CD4-positive, alpha-beta T cell (primary cell): ENCODE results near the gene ABCB11. TPM values are rescaled to one million over a fixed set of nuclear protein-coding genes. Genes with fewer than 3 reads are reported as not detected.

Experiments used
- ATAC-seq: fragments of 200-7000 bp; cut with Tn5 transposase; one replicate; pipeline ENCODE4 v1.10.0; 2022; ENCODE audit warnings: mild to moderate bottlenecking; ENCODE audit not compliant: poor library complexity
- CTCF ChIA-PET: fragments of 350-600 bp; sonication (Branson Sonifier 250); formaldehyde crosslinking; loops from one replicate; lab custom pipeline; 2021; ENCODE audit warnings: antibody characterized with exemption, inconsistent platforms; lab: Charles Lee
- POLR2A ChIA-PET: fragments of 350-600 bp; sonication (Branson Sonifier 250); formaldehyde crosslinking; loops from one replicate; lab custom pipeline; 2021; ENCODE audit warnings: antibody characterized with exemption, inconsistent platforms; lab: Charles Lee
- DNase-seq, 14 experiments: peaks; one replicate each; pipeline ENCODE4 v3.0.0-alpha.2; 2013 to 2020; ENCODE audit warnings: mixed read lengths in 2 of 14
- H3K27ac ChIP-seq, 2 donors: one replicate each; pipeline versions ENCODE4 v1.5.1 to v1.7.0; 2013; ENCODE audit warnings: low read length in 2 of 2, low read depth in 1 of 2, mild to moderate bottlenecking in 1 of 2
- H3K27me3 ChIP-seq, 2 experiments: 1 replicate in 1 of 2; 2 replicates in 1 of 2; pipeline versions ENCODE4 v1.6.1 to v1.7.0; 2013; ENCODE audit warnings: low read length in 2 of 2, control low read depth in 1 of 2, mild to moderate bottlenecking in 1 of 2, moderate library complexity in 1 of 2; ENCODE audit not compliant: insufficient read depth in 2 of 2, control insufficient read depth in 1 of 2
- H3K36me3 ChIP-seq: one replicate; pipeline ENCODE4 v1.6.1; 2013; ENCODE audit warnings: low read length, control low read depth; ENCODE audit not compliant: insufficient read depth
- H3K4me1 ChIP-seq: one replicate; pipeline ENCODE4 v1.6.1; 2013; ENCODE audit warnings: low read length, control low read depth; ENCODE audit not compliant: insufficient read depth
- H3K4me3 ChIP-seq: one replicate; pipeline ENCODE4 v1.5.1; 2013; ENCODE audit warnings: mild to moderate bottlenecking, low read length, moderate library complexity
- H3K9me3 ChIP-seq, 2 experiments: 1 replicate in 1 of 2; 2 replicates in 1 of 2; pipeline versions ENCODE4 v1.6.1 to v1.7.0; 2013; ENCODE audit warnings: low read length in 2 of 2, mild to moderate bottlenecking in 2 of 2, control low read depth in 1 of 2, moderate library complexity in 1 of 2; ENCODE audit not compliant: control insufficient read depth in 1 of 2, insufficient read depth in 1 of 2
- H3K27ac Mint-ChIP-seq: one replicate; pipeline ENCODE4 v1.8.0; 2020; ENCODE audit warnings: mixed read lengths
- H3K27me3 Mint-ChIP-seq: one replicate; pipeline ENCODE4 v1.8.0; 2021; ENCODE audit warnings: mixed read lengths
- H3K36me3 Mint-ChIP-seq: one replicate; pipeline ENCODE4 v1.8.0; 2021; ENCODE audit warnings: low read depth, mixed read lengths
- H3K4me1 Mint-ChIP-seq: one replicate; pipeline ENCODE4 v1.8.0; 2021; ENCODE audit warnings: low read depth, mixed read lengths
- H3K4me3 Mint-ChIP-seq: one replicate; pipeline ENCODE4 v1.8.0; 2020; ENCODE audit warnings: mild to moderate bottlenecking, mixed read lengths
- H3K9me3 Mint-ChIP-seq: one replicate; pipeline ENCODE4 v1.8.0; 2020; ENCODE audit warnings: mixed read lengths
- CTCF ChIP-seq: fragments of 200-600 bp; IDR thresholded peaks from one replicate; pipeline ENCODE4 v1.8.0; 2022; ENCODE audit warnings: antibody characterized with exemption, mild to moderate bottlenecking
- intact Hi-C, 2 experiments: fragments of 100-400 bp; cut with DNase I in 1 of 2; cut with micrococcal nuclease in 1 of 2; formaldehyde crosslinking; loops; one replicate each; pipeline versions ENCODE4 v1.15.1 to v1.9.0; 2023 to 2025; cut with DNase I, micrococcal nuclease
- total RNA-seq, 174 experiments: library from RNA in 2 of 174; stranded (reverse) in 2 of 174; gene quantifications; one replicate each; pipeline ENCODE4 v1.2.3 and lab custom pipeline; 2021 to 2026

ABCB11 gene
- total RNA-seq, 2 experiments from 2014 or later: not detected

GRCh38 chr2:169023161-169023560 is 8.0 kb downstream of the ABCB11 start:
- H3K4me3 ChIP-seq: no peak overlapping the region
- ATAC-seq (no peak), DNase-seq (no peak)
- peaks cover 0 to 5% of the 10 kb centered on the region in 2 experiments for H3K27me3 ChIP-seq
- Mint-ChIP-seq H3K27me3 (no peaks in the 10 kb centered on the region), H3K27ac (no peak overlapping the region), H3K4me1 (peaks cover 11% of the 10 kb centered on the region), H3K9me3 (no peaks in the 10 kb centered on the region), H3K4me3 (no peak overlapping the region), H3K36me3 (no peaks in the 10 kb centered on the region)
- no peaks in the 10 kb centered on the region for H3K36me3 ChIP-seq
- ChIA-PET CTCF (no interaction called here), POLR2A (no interaction called here)
- H3K27ac ChIP-seq: no peak overlapping the region
- intact Hi-C loops: no loop called here
- H3K4me1 ChIP-seq: peaks cover 2% of the 10 kb centered on the region
- no peaks in the 10 kb centered on the region for H3K9me3 ChIP-seq
- TF ChIP-seq CTCF: no peak

GRCh38 chr2:169018390-169018789 is 12.7 kb downstream of the ABCB11 start:
- H3K27me3 ChIP-seq: peaks cover 0 to 5% of the 10 kb centered on the region in 2 experiments
- no peak for TF ChIP-seq CTCF
- H3K9me3 ChIP-seq: no peaks in the 10 kb centered on the region
- ChIA-PET CTCF (no interaction called here), POLR2A (no interaction called here)
- Mint-ChIP-seq H3K36me3 (no peaks in the 10 kb centered on the region), H3K27me3 (no peaks in the 10 kb centered on the region), H3K4me3 (no peak overlapping the region), H3K9me3 (no peaks in the 10 kb centered on the region), H3K4me1 (no peaks in the 10 kb centered on the region), H3K27ac (no peak overlapping the region)
- ATAC-seq (no peak), DNase-seq (no peak)
- H3K27ac ChIP-seq: no peak overlapping the region
- no peak overlapping the region for H3K4me3 ChIP-seq
- no peaks in the 10 kb centered on the region for H3K4me1 ChIP-seq
- no peaks in the 10 kb centered on the region for H3K36me3 ChIP-seq
- intact Hi-C loops: no loop called here

- Mint-ChIP-seq H3K9me3 (no peaks in the 10 kb centered on the region), H3K36me3 (no peaks in the 10 kb centered on the region), H3K27me3 (no peaks in the 10 kb centered on the region), H3K4me1 (no peaks in the 10 kb centered on the region), H3K4me3 (no peak overlapping the region), H3K27ac (no peak overlapping the region)
- H3K4me3 ChIP-seq: no peak overlapping the region
- ATAC-seq (no peak), DNase-seq (no peak)
- no peaks in the 10 kb centered on the region for H3K36me3 ChIP-seq
- POLR2A ChIA-PET: no interaction called here
- no peak for TF ChIP-seq CTCF
- no peak overlapping the region for H3K27ac ChIP-seq
- peaks cover 0 to 5% of the 10 kb centered on the region in 2 experiments for H3K27me3 ChIP-seq
- intact Hi-C loops: no loop called here
- H3K9me3 ChIP-seq: no peaks in the 10 kb centered on the region
- CTCF ChIA-PET: no interaction called here
- H3K4me1 ChIP-seq: no peaks in the 10 kb centered on the region
These were observed 15.2 kb downstream of the ABCB11 start for GRCh38 chr2:169015943-169016342.
